ENCODE data around the gene UBA7.
A peak's percentile ranks its signal among the peaks of the same experiment; 100 is the strongest.

DNA sequence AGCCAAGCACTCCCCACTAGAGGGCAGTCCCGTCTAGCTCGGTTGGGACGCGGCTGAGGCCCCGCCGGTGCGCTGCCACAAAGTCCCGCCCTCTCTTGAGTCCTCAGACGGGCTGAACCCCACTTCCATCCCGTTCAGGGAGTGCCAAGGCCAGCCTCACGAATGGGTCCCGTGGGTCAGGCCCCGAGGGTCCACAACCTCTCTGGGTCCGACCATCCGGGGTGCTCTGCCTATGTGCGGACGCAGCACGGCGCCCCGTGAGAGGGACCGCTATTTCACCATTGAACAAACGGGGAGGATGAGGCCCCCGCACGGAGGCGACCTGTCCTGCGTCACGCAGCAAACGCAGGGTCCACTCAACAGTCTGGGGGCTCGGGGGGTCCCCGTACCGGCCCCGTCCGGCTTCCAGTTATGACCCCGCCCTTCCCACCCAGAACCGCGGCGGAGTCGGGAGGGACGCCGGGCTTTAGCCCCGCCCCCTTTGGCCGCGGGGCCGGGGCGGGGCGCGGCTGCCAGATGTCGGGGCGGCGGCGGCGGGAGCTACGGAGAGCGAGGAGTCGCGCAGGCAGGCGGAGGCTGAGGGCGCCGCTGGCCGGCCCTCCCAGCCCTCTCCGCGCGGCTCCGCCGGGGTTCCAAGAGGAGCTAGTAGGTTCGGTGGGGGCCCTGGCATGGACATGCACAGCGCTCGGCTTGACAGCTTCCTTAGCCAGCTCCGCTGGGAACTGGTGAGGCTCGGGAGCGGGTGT is 10.9 kb downstream of the UBA7 start, which contains the start of gene INKA1:
- no peak for TF ChIP-seq SP1 (IDR thresholded peaks at IDR 0.05; ENCODE audit: low read depth, low read length)
- no peak for TF ChIP-seq ATF2 (IDR thresholded peaks at IDR 0.05; ENCODE audit: low read length)
- TF ChIP-seq YY1 (IDR thresholded peaks at IDR 0.05; ENCODE audit: low read depth, low read length) = 0 out of 2 replicates have a peak, but pooled peaks have one; percentile 63
- no peak for TF ChIP-seq SIX5 (IDR thresholded peaks at IDR 0.05; ENCODE audit: low read depth, low read length)
